SU-DHL-6 (cell line): ENCODE data around the gene CCDC187.

Source experiments
- EZH2phosphoT487 ChIP-seq: fragments of 200-600 bp; sonication (generic), shearing (Covaris generic); conservative IDR thresholded peaks from 2 replicates; pipeline ENCODE4 v1.6.1; 2018; ENCODE audit warnings: mild to moderate bottlenecking, antibody characterized with exemption, low read length, moderate library complexity, mixed read lengths
- TF ChIP-seq, protein P1 (sequence below): fragments of 200-600 bp; sonication (generic); IDR thresholded peaks from one replicate; pipeline ENCODE4 v1.5.1; 2017; ENCODE audit warnings: antibody characterized with exemption, mild to moderate bottlenecking, low read length, moderate library complexity; ENCODE audit not compliant: insufficient read depth, poor library complexity, severe bottlenecking

GRCh38 chr9:136324501-136325300, 20.8 kb upstream of the CCDC187 start:
- TF ChIP-seq, protein P1, sequence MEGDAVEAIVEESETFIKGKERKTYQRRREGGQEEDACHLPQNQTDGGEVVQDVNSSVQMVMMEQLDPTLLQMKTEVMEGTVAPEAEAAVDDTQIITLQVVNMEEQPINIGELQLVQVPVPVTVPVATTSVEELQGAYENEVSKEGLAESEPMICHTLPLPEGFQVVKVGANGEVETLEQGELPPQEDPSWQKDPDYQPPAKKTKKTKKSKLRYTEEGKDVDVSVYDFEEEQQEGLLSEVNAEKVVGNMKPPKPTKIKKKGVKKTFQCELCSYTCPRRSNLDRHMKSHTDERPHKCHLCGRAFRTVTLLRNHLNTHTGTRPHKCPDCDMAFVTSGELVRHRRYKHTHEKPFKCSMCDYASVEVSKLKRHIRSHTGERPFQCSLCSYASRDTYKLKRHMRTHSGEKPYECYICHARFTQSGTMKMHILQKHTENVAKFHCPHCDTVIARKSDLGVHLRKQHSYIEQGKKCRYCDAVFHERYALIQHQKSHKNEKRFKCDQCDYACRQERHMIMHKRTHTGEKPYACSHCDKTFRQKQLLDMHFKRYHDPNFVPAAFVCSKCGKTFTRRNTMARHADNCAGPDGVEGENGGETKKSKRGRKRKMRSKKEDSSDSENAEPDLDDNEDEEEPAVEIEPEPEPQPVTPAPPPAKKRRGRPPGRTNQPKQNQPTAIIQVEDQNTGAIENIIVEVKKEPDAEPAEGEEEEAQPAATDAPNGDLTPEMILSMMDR: no peak
- TF ChIP-seq EZH2phosphoT487: no peak
